ENCODE measurements around the gene ARID1B.

The ARID1B gene

DNA sequence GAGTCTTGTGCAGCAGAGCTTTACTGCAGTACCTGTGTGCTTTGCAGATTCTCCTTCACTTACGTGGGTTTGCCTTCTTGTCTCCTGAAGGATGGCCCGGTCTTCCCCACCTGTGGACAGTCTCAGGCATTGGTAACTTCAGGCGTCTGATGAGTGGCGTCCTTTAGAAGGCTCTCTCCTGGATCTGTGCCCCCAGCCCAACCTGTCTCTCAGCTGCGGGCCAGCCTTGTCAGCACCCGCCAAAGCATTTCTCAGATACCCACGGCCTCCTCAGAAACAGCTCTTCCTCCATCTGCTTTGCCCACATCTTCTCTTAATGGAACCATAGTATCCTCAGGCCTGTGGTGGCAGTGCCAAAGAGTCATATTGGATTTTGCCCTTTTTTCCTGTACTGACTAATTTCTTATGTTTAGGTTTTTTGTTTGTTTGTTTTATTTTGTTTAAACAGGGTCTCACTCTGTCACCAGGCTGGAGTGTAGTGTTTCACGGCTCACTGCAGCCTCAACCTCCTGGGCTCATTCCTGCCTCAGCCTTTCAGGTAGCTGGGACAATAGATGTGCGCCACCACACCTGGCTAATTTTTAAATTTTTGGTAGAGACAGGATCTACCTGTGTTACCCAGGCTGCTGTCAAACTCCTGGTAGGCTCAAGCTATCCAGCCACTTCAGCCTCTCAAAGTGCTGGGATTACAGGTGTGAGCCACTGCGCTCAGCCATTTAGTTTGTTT is 96.6 kb downstream of the ARID1B start:
- no peak for DNase-seq
- POLR2A ChIA-PET = no interaction called here
- H3K27ac ChIP-seq (ENCODE audit: insufficient read depth in 1 of 2, low read depth in 1 of 2, low read length in 2 of 2, poor library complexity in 1 of 2, severe bottlenecking in 2 of 2) = no peak overlapping the region
- WGBS (ENCODE audit: insufficient coverage) = 98% methylated on average over 9 of the region's 10 CpGs
- H3K9me3 ChIP-seq (ENCODE audit: control extremely low read depth in 1 of 5, control insufficient read depth in 4 of 5, insufficient read depth in 2 of 5, low read depth in 1 of 5, low read length in 4 of 5) = no peaks in the 10 kb centered on the region
- no peaks in the 10 kb centered on the region for H3K27me3 ChIP-seq (replicated peaks in 2 of 5; ENCODE audit: control insufficient read depth in 4 of 5, insufficient read depth in 5 of 5, low read length in 4 of 5)
- CTCF ChIA-PET = interaction anchor here (1.3 to 1.5 kb wide), 2 partner anchors 8 to 52 kb away, joined by 3 to 7 read pairs; no protein-coding TSS in a partner anchor
- H3K4me1 ChIP-seq (ENCODE audit: control extremely low read depth in 1 of 4, control insufficient read depth in 4 of 4, insufficient read depth in 4 of 4, low read length in 3 of 4) = peaks cover 3 to 34% (median 13%) of the 10 kb centered on the region in 4 experiments
- H3K4me3 ChIP-seq (ENCODE audit: control insufficient read depth in 1 of 7, extremely low read depth in 1 of 7, insufficient read depth in 4 of 7, low read depth in 2 of 7, low read length in 6 of 7) = no peak overlapping the region
- H3K36me3 ChIP-seq (ENCODE audit: control insufficient read depth in 4 of 4, insufficient read depth in 4 of 4, low read length in 3 of 4) = peaks cover 4 to 25% (median 15%) of the 10 kb centered on the region in 4 experiments

DNA sequence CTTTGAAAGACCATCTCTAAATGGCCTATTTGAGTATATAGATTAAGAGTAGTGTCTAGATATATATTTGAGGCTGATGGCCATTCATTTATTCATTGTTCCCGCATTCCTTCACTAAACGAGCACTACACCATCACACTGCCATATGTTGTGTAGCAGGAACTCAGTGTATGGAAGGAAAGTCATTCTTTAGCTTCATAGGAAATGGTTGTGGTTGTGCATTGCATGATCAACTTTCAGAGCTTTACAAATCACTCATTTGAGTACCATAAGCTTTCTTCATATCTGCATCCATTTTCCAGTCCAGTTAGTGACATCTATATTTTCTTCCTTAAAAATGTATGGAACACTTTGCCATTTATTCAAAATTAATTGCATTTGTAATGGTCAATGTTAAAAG is 97.9 kb downstream of the ARID1B start:
- H3K4me3 ChIP-seq (ENCODE audit: control insufficient read depth in 1 of 7, extremely low read depth in 1 of 7, insufficient read depth in 4 of 7, low read depth in 2 of 7, low read length in 6 of 7) = no peak overlapping the region
- DNase-seq = no peak
- POLR2A ChIA-PET = no interaction called here
- H3K4me1 ChIP-seq (ENCODE audit: control extremely low read depth in 1 of 4, control insufficient read depth in 4 of 4, insufficient read depth in 4 of 4, low read length in 3 of 4) = peaks cover 8 to 44% (median 18%) of the 10 kb centered on the region in 4 experiments
- no peaks in the 10 kb centered on the region for H3K27me3 ChIP-seq (replicated peaks in 2 of 5; ENCODE audit: control insufficient read depth in 4 of 5, insufficient read depth in 5 of 5, low read length in 4 of 5)
- peak overlapping the region in 1 of 2 experiments; percentile 3 for H3K27ac ChIP-seq (ENCODE audit: insufficient read depth in 1 of 2, low read depth in 1 of 2, low read length in 2 of 2, poor library complexity in 1 of 2, severe bottlenecking in 2 of 2)
- peaks cover 4 to 25% (median 15%) of the 10 kb centered on the region in 4 experiments for H3K36me3 ChIP-seq (ENCODE audit: control insufficient read depth in 4 of 4, insufficient read depth in 4 of 4, low read length in 3 of 4)
- no peaks in the 10 kb centered on the region for H3K9me3 ChIP-seq (ENCODE audit: control extremely low read depth in 1 of 5, control insufficient read depth in 4 of 5, insufficient read depth in 2 of 5, low read depth in 1 of 5, low read length in 4 of 5)
- no CpG with 5 or more reads among the region's 2 CpGs for WGBS (ENCODE audit: insufficient coverage)
- CTCF ChIA-PET = interaction anchor here (1.0 to 1.5 kb wide), 6 partner anchors 10 to 60 kb away, joined by 3 to 7 read pairs (median 4); no protein-coding TSS in a partner anchor

DNA sequence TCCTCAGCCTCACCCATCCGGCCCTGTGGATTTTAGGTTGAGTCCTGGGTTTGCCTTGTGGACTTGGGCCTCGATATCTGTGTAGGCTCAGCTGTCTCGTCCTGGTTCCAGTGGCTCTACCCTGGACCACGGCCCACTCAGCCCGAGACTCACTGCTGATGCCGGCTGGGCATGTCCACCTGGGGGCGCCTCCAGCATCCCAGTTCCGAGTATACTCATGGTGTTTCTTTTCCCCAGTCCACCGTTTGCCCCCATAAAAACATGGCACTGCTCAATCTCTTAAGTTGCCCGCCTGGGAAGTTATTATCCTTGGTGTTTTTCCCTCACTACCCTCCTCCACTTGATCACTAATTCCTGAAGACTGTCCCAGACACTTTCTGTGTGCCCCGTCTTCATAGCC is 99.1 kb downstream of the ARID1B start:
- Histone ChIP-seq H3K9me3 (ENCODE audit: control extremely low read depth in 1 of 5, control insufficient read depth in 4 of 5, insufficient read depth in 2 of 5, low read depth in 1 of 5, low read length in 4 of 5) (no peaks in the 10 kb centered on the region), H3K27me3 (replicated peaks in 2 of 5; ENCODE audit: control insufficient read depth in 4 of 5, insufficient read depth in 5 of 5, low read length in 4 of 5) (no peaks in the 10 kb centered on the region), H3K36me3 (ENCODE audit: control insufficient read depth in 4 of 4, insufficient read depth in 4 of 4, low read length in 3 of 4) (peaks cover 4 to 23% (median 14%) of the 10 kb centered on the region in 4 experiments), H3K4me3 (ENCODE audit: control insufficient read depth in 1 of 7, extremely low read depth in 1 of 7, insufficient read depth in 4 of 7, low read depth in 2 of 7, low read length in 6 of 7) (no peak overlapping the region), H3K4me1 (ENCODE audit: control extremely low read depth in 1 of 4, control insufficient read depth in 4 of 4, insufficient read depth in 4 of 4, low read length in 3 of 4) (peaks cover 6 to 38% (median 14%) of the 10 kb centered on the region in 4 experiments), H3K27ac (ENCODE audit: insufficient read depth in 1 of 2, low read depth in 1 of 2, low read length in 2 of 2, poor library complexity in 1 of 2, severe bottlenecking in 2 of 2) (no peak overlapping the region)
- POLR2A ChIA-PET = no interaction called here
- DNase-seq = no peak
- WGBS (ENCODE audit: insufficient coverage) = 97% methylated on average over 11 of the region's 11 CpGs
- CTCF ChIA-PET = interaction anchor here (1.0 to 1.5 kb wide), 4 partner anchors 22 to 61 kb away, joined by 3 to 5 read pairs (median 4); no protein-coding TSS in a partner anchor

DNA sequence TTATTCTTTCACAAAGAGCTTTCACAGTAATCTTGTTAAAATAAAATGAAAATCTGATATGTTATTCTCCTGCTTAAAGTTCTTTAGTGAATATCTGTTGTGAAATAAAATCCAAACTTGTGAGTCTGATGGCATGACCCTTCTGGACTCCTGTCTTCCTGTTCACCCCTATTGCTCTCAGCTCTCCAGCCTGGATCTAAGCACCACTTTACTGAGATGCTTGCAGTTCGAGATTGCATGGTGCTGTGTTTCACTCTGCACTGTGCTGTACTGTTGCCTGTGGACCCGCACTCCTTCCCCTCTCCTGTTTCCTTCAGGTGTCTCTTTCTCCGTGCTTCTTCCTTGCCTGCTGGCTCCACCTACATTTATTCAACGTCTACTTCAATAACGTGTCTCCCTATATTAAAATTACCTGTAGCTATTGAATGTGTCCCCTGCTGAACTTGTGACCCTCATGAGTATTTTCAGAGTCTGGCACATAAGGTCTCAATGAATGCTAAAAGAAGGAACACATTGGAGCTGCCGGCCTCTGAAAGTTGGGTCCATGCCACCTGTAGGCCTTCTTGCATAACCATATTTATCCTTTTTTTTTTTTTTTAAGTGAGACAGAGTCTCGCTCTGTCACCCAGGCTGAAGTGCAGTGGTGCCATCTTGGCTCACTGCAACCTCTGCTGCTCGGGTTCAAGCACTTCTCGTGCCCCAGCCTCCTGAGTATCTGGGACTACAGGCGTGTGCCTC is 100.1 kb downstream of the ARID1B start:
- Histone ChIP-seq H3K27ac (ENCODE audit: insufficient read depth in 1 of 2, low read depth in 1 of 2, low read length in 2 of 2, poor library complexity in 1 of 2, severe bottlenecking in 2 of 2) (no peak overlapping the region), H3K9me3 (ENCODE audit: control extremely low read depth in 1 of 5, control insufficient read depth in 4 of 5, insufficient read depth in 2 of 5, low read depth in 1 of 5, low read length in 4 of 5) (no peaks in the 10 kb centered on the region), H3K36me3 (ENCODE audit: control insufficient read depth in 4 of 4, insufficient read depth in 4 of 4, low read length in 3 of 4) (peaks cover 4 to 21% (median 12%) of the 10 kb centered on the region in 4 experiments), H3K4me1 (ENCODE audit: control extremely low read depth in 1 of 4, control insufficient read depth in 4 of 4, insufficient read depth in 4 of 4, low read length in 3 of 4) (peaks cover 10 to 42% (median 17%) of the 10 kb centered on the region in 4 experiments), H3K4me3 (ENCODE audit: control insufficient read depth in 1 of 7, extremely low read depth in 1 of 7, insufficient read depth in 4 of 7, low read depth in 2 of 7, low read length in 6 of 7) (no peak overlapping the region), H3K27me3 (replicated peaks in 2 of 5; ENCODE audit: control insufficient read depth in 4 of 5, insufficient read depth in 5 of 5, low read length in 4 of 5) (no peaks in the 10 kb centered on the region)
- no peak for DNase-seq
- WGBS (ENCODE audit: insufficient coverage) = 86% methylated on average over 5 of the region's 10 CpGs
- CTCF ChIA-PET = no interaction called here
- POLR2A ChIA-PET = no interaction called here

DNA sequence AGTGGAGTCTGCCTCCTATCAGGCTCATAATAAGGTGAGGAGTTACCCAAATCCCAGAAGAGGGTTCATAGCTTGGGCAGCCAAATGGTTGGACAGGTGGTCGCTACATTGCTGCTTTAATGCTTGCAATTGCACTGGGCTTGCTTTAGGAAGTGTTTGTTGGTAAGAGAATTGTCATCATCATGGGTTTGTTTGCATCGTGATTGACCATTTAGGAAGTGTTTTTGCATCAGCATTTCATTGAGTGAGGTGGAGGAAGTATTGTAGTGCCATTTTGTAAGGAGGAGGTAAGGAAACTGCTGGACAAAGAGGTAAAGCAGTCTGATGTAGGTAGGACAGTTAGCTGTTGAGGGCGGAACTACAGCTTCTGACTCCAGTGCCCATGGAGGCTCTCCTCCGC is 101.5 kb downstream of the ARID1B start:
- Histone ChIP-seq H3K27ac (ENCODE audit: insufficient read depth in 1 of 2, low read depth in 1 of 2, low read length in 2 of 2, poor library complexity in 1 of 2, severe bottlenecking in 2 of 2) (no peak overlapping the region), H3K9me3 (ENCODE audit: control extremely low read depth in 1 of 5, control insufficient read depth in 4 of 5, insufficient read depth in 2 of 5, low read depth in 1 of 5, low read length in 4 of 5) (no peaks in the 10 kb centered on the region), H3K4me1 (ENCODE audit: control extremely low read depth in 1 of 4, control insufficient read depth in 4 of 4, insufficient read depth in 4 of 4, low read length in 3 of 4) (peaks cover 17 to 56% (median 29%) of the 10 kb centered on the region in 4 experiments), H3K36me3 (ENCODE audit: control insufficient read depth in 4 of 4, insufficient read depth in 4 of 4, low read length in 3 of 4) (peaks cover under 1 to 14% (median 5%) of the 10 kb centered on the region in 4 experiments), H3K4me3 (ENCODE audit: control insufficient read depth in 1 of 7, extremely low read depth in 1 of 7, insufficient read depth in 4 of 7, low read depth in 2 of 7, low read length in 6 of 7) (peak overlapping the region in 1 of 7 experiments; percentile 2), H3K27me3 (replicated peaks in 2 of 5; ENCODE audit: control insufficient read depth in 4 of 5, insufficient read depth in 5 of 5, low read length in 4 of 5) (no peaks in the 10 kb centered on the region)
- no peak for DNase-seq
- CTCF ChIA-PET = interaction anchor here (1.0 to 3.0 kb wide), 5 partner anchors 11 to 102 kb away, joined by 3 to 10 read pairs (median 5); partner anchors contain the start of gene ARID1B
- POLR2A ChIA-PET = no interaction called here
- WGBS (ENCODE audit: insufficient coverage) = 97% methylated on average over 4 of the region's 4 CpGs

DNA sequence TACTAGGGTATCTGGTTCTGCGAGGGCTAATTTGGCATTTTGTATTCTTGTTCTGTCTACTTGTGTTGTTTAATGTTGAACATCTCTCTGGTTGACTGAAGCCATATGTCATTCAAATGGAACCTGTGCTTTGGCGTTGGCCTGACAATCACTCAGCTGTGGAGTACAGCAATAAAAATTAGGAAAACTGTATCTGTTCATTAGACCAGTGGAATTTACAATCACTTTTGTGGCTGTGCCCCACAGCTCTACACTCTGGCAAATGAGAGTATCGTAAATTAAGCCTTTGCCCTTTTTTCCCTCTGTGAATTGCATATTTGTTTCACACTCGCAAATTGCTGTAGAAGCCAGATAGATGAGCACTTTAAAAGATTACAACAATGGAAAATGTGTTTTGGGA is 102.0 kb downstream of the ARID1B start:
- 100% methylated on average over 2 of the region's 4 CpGs for WGBS (ENCODE audit: insufficient coverage)
- CTCF ChIA-PET = interaction anchor here (0.9 to 3.0 kb wide), 6 partner anchors 11 to 102 kb away, joined by 3 to 10 read pairs (median 6); partner anchors contain the start of gene ARID1B
- Histone ChIP-seq H3K36me3 (ENCODE audit: control insufficient read depth in 4 of 4, insufficient read depth in 4 of 4, low read length in 3 of 4) (peaks cover 0 to 9% (median 4%) of the 10 kb centered on the region in 4 experiments), H3K9me3 (ENCODE audit: control extremely low read depth in 1 of 5, control insufficient read depth in 4 of 5, insufficient read depth in 2 of 5, low read depth in 1 of 5, low read length in 4 of 5) (no peaks in the 10 kb centered on the region), H3K27ac (ENCODE audit: insufficient read depth in 1 of 2, low read depth in 1 of 2, low read length in 2 of 2, poor library complexity in 1 of 2, severe bottlenecking in 2 of 2) (no peak overlapping the region), H3K27me3 (replicated peaks in 2 of 5; ENCODE audit: control insufficient read depth in 4 of 5, insufficient read depth in 5 of 5, low read length in 4 of 5) (no peaks in the 10 kb centered on the region), H3K4me3 (ENCODE audit: control insufficient read depth in 1 of 7, extremely low read depth in 1 of 7, insufficient read depth in 4 of 7, low read depth in 2 of 7, low read length in 6 of 7) (peak overlapping the region in 1 of 7 experiments; percentile 2), H3K4me1 (ENCODE audit: control extremely low read depth in 1 of 4, control insufficient read depth in 4 of 4, insufficient read depth in 4 of 4, low read length in 3 of 4) (peaks cover 17 to 60% (median 33%) of the 10 kb centered on the region in 4 experiments)
- POLR2A ChIA-PET = no interaction called here
- no peak for DNase-seq
